Measurements from ENCODE around the gene HIRA.
"Not testable (repeated sequence)": the region's sequence is repeated elsewhere in the genome, so short reads cannot be mapped to it uniquely, and the experiment has no call there.

HIRA gene

GRCh38 chr22:19354201-19354600 is 77.3 kb downstream of the HIRA start:
- DNase-seq: no peak

- no peak for DNase-seq
These were observed 78.0 kb downstream of the HIRA start for GRCh38 chr22:19353363-19354131.

DNA sequence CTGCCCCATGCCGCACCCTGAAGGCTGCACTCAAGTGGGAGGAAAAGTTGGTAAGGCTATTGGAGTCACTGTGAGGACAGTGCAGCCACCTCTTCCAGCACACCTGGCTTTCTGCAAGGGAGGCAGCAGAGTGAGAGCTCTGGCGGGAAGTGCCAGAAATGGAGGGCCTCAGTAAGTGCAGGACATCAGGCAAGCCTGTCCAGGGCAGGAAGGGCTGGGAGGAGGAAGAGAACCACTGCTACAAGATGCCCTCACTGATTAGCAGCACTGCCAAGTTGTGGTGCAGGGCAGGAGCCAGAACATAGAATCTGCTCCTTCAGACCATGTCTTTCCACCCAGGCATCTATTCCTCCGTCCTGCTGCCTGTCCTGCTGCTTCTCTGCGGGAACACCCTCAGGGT is 78.8 kb downstream of the HIRA start:
- no peak for DNase-seq

- no peak for DNase-seq
These were observed 79.3 kb downstream of the HIRA start for GRCh38 chr22:19352217-19352616.

DNA sequence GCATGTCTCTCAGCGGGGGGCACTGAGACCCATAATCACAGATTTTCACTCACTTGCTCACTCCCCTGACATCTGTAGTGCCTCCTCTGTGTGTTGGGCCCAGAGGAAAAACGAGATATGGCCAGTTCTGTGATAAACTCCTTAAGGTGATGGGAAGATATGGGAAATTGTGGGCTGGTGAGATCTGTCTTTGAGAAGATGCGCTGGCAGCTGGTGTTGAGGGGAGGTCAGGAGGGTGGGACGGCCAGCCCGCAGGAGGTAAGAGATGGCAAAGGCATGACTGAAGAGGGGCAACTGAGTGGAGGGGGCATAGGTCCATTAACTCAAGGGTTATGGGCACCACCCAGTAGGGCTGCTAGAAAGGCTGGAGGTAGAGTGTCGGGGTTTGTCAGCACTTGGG is 79.9 kb downstream of the HIRA start:
- DNase-seq: no peak

GRCh38 chr22:19350947-19351346 is 80.6 kb downstream of the HIRA start:
- no peak for DNase-seq

GRCh38 chr22:19350476-19350859 is 81.1 kb downstream of the HIRA start:
- no peak for DNase-seq

GRCh38 chr22:19349778-19350475 is 81.6 kb downstream of the HIRA start:
- DNase-seq: no peak

DNA sequence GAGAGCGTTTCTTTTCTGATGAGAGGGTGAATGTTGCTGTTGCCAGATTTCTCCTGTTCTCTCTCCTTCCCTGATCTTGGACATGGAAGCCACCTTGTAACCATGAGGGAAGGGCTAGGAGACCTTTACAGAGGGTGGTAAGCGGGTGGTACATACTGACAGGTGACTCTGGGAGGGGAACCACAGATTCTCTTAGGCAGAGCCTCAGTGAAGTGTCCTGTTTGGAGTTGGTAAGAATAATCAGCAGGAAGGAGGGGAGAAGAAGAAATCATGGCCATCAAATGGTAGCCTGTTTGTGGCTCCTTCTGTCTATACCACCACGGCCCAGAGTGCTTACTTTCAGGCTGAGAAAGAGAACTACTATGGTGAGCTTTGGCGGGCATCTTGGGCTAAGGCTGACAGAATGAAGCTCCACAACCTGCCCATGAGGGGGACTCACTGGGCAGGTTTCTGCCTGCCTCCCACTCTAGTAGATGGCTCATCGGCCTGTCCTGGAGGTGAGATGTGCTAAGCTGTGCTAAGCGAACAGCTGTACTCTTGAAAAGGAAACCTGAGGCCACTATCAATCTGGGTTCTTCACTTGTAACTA is 84.8 kb downstream of the HIRA start:
- DNase-seq: no peak

DNA sequence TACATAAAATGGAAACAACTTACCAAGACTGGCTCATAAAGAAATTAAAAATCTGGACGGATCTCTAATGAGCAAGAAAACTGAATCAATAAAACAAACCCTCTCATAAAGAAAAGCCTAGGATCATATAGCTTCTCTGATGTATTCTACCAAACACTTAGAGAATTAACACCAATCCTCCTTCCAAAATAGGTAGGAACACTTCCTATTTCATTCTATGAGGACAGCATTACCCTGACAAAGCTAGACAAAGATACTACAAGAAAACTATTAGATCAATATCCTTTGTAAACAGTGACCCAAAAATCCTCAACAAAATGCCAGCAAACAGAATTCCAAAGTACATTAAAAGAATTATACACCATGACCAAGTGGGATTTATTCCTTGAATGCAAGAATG is 87.1 kb downstream of the HIRA start:
- DNase-seq: no peak

GRCh38 chr22:19343470-19343869 is 88.1 kb downstream of the HIRA start:
- no peak for DNase-seq

- no peak for DNase-seq
These were observed 90.0 kb downstream of the HIRA start for GRCh38 chr22:19341500-19341899.

DNA sequence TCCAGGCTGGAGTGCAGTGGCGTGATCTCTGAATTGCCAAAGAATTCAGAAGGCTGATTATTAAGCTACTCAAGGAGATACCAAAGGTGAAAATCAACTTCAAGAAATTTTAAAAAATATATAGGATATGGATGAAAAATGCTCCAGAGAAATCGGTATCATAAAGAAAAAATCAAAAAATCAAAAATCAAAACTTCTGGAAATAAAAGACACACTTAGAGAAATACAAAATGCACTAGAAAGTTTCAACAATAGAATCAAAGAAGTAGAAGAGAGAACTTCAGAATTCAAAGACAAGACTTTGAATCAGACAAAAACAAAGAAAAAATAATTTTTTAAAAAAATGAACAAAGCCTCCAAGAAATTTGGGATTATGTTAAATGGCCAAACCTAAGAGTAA is 94.4 kb downstream of the HIRA start:
- DNase-seq: no peak

DNA sequence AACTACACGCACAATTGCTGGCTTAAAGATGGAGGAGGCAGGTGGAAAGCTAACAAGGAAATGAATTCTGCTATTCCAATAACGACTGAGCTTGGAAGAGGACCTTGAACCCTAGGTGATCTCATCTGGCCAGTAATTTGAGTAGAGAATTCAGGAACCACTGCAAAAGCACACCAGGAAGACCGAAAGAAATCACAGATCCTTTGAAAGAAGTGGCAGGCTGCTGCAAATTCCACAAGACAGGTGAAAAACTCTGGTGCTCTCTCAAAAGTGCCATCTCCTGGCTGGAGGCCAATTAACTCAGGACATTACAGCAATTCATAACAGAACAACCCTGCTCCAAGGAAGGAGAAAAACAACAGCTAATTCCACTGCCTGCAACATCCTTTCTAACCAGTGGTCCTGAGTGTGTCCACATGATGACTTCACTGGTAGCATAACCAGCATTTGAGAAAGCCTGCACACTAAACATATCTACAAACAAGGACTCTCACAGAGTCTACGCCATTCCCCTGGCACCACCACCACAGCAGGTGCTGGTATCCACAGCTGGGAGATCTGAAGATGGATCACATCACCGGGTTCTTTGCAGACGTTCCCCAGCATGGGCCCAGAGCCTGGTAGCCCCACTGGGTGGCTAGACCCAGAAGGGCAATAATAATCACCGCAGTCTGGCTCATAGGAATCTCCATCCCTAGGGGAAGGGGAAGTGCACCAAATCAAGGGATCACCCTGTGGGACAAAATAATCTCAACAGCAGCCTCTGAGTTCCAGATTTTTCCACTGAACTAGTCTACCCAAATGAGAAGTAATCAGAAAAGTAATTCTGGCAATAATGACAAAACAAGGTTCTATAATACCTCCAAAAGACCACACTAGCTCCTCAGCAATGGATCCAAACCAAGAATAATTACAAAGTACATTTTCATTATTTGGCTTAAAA is 95.1 kb downstream of the HIRA start:
- no peak for DNase-seq

DNA sequence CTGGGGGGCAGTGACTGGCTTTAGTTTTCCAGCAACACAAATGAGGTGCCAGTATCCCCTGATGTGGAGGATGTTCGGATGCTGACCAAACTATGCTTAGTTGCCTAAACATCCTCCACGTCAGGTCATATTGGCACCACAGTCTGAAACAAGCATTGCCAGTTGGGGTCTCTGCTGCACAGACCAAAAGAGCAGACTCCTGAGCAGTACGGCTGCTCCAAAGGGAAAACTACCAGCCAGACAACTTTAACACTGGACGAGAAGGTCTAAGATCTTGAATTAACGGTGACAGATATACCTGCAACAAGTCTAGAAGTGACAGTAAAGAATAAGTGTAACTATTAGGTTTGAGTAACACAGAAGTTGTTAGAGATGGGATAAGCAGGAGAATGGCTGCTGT is 99.6 kb downstream of the HIRA start:
- DNase-seq: no peak

DNA sequence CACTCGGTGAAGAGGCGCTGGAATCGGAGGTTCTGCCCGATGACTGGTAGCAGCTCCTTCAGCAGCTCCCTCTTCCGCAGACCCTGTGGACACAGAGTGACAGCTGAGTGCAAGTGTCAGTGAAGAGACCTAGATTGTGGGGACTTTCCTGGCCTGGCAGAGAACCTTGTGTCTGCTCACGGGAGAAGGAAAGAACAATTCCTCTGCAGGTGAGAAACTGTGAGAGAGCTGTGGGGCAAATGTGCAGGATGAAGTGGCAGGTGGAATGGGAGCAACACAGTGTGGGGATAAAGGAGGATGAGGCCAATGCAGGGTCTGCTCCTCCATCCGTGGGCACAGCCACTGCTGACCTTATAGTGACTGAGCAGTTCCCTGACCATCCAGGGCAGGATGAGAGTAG is 100.1 kb downstream of the HIRA start:
- no peak for DNase-seq

GRCh38 chr22:19330865-19331418 is 100.6 kb downstream of the HIRA start:
- no peak for DNase-seq

- DNase-seq: not testable (repeated sequence)
These were observed 101.3 kb downstream of the HIRA start for GRCh38 chr22:19330205-19330604.

DNA sequence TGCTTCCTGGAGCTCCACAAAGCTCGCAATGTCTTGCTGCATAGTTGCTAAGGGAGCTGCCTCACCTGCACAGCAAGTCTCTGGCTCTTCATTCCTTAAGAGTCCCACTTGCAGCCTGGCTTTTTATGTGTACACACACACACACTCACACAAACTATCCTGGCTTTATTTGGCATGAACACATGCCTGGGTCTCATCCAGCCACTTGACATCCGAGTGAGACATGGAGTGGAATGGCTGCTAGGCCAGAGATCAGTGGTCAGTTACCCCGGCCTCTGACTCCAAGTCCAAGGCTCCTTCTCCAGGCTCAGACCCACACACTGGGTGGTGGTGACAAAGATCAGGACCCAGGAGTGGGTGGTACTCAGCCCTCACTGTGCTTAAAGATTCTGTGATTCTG is 102.1 kb downstream of the HIRA start:
- no peak for DNase-seq

- no peak for DNase-seq
These were observed 106.1 kb downstream of the HIRA start for GRCh38 chr22:19325296-19325948.

GRCh38 chr22:19323420-19323819 is 108.1 kb downstream of the HIRA start:
- DNase-seq: not testable (repeated sequence)

DNA sequence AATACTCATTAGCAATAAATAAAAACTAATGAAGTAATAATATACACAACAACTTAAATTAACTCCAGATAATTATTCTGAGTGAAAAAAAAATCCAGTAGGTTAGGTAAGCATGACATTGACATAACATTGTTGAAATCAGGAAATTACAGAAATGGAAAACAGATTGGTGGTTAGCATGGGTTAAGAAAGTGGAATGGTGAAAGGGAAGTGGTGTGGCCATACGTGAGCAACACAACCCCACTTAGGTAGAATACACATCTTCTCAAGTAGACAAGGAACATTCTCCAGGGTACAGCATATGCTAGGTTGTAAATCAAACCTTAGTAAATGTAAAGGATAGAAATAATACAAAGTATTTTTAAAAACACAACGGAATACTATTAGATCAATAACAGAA is 109.8 kb downstream of the HIRA start:
- DNase-seq: no peak
